AG09309 (cell line): ENCODE data around the gene NRCAM.
A peak's percentile ranks its signal among the peaks of the same experiment; 100 is the strongest.
"Not testable (repeated sequence)": the region's sequence is repeated elsewhere in the genome, so short reads cannot be mapped to it uniquely, and the experiment has no call there.

Source experiments
- DNase-seq: peaks from one replicate; pipeline ENCODE4 v3.0.0-alpha.2; 2010; ENCODE audit warnings: low read depth
- H3K4me3 ChIP-seq: 2 replicates; pipeline ENCODE4 v1.5.1; 2011; ENCODE audit warnings: mild to moderate bottlenecking, low read depth, low read length, moderate library complexity; ENCODE audit not compliant: control insufficient read depth
- CTCF ChIP-seq: IDR thresholded peaks from 2 replicates; pipeline ENCODE4 v1.5.1; 2011; ENCODE audit warnings: mild to moderate bottlenecking, low read depth, low read length, inconsistent platforms; ENCODE audit not compliant: insufficient read depth, control insufficient read depth; ENCODE audit errors: missing control alignments

NRCAM gene

GRCh38 chr7:108455998-108456677 is at the start of gene NRCAM:
Gene NRCAM, minus strand, starts transcription at chr7:108456436. Its CDS starts 216,372 bp downstream, at chr7:108240064.
- DNase-seq, result no peak
- H3K4me3 ChIP-seq, result peak within 1 kb of the TSS; percentile 46
- no peak for TF ChIP-seq CTCF

GRCh38 chr7:108504576-108504975 is 48.3 kb upstream of the NRCAM start:
- not testable (repeated sequence) for H3K4me3 ChIP-seq, DNase-seq

GRCh38 chr7:108503112-108504026 is 47.1 kb upstream of the NRCAM start:
- TF ChIP-seq CTCF, result no peak
- peak; percentile 21 for DNase-seq
- no peak overlapping the region for H3K4me3 ChIP-seq

GRCh38 chr7:108499566-108499965 is 43.3 kb upstream of the NRCAM start:
- H3K4me3 ChIP-seq, result no peak overlapping the region
- TF ChIP-seq CTCF, result no peak
- no peak for DNase-seq

- no peak for TF ChIP-seq CTCF
- no peak for DNase-seq
- H3K4me3 ChIP-seq, result no peak overlapping the region
Measured at GRCh38 chr7:108498481-108498880, 42.2 kb upstream of the NRCAM start.

- no peak overlapping the region for H3K4me3 ChIP-seq
- DNase-seq, result no peak
- TF ChIP-seq CTCF, result peak; percentile 78
Measured at GRCh38 chr7:108497082-108497725, 41.0 kb upstream of the NRCAM start.
